Activated CD8-positive, alpha-beta T cell treated with anti-CD3 and anti-CD28 coated beads for 36 hours (primary cell): Measurements from ENCODE around the gene ATP5MC3. TPM values are rescaled to one million over a fixed set of nuclear protein-coding genes. Genes with fewer than 3 reads are reported as not detected.

Experiments
- ATAC-seq: fragments of 200-7000 bp; cut with Tn5 transposase; one replicate; pipeline ENCODE4 v1.10.0; 2021; ENCODE audit warnings: mild to moderate bottlenecking, moderate library complexity
- CTCF ChIA-PET: fragments of 350-600 bp; sonication (Branson Sonifier 250); formaldehyde crosslinking; loops from one replicate; lab custom pipeline; 2021; ENCODE audit warnings: antibody characterized with exemption; lab: Charles Lee
- POLR2A ChIA-PET: fragments of 350-600 bp; sonication (Branson Sonifier 250); formaldehyde crosslinking; loops from one replicate; lab custom pipeline; 2021; ENCODE audit warnings: antibody characterized with exemption; lab: Charles Lee
- DNase-seq: peaks from one replicate; pipeline ENCODE4 v3.0.0-alpha.2; 2020
- H3K27ac Mint-ChIP-seq: one replicate; pipeline ENCODE4 v1.8.0; 2021; ENCODE audit warnings: mild to moderate bottlenecking, mixed read lengths
- H3K27me3 Mint-ChIP-seq: one replicate; pipeline ENCODE4 v1.8.0; 2021; ENCODE audit warnings: mixed read lengths
- H3K36me3 Mint-ChIP-seq: one replicate; pipeline ENCODE4 v1.8.0; 2021; ENCODE audit warnings: low read depth, mixed read lengths
- H3K4me1 Mint-ChIP-seq: one replicate; pipeline ENCODE4 v1.8.0; 2021; ENCODE audit warnings: low read depth, mixed read lengths
- H3K4me3 Mint-ChIP-seq: one replicate; pipeline ENCODE4 v1.8.0; 2021; ENCODE audit warnings: mild to moderate bottlenecking, moderate library complexity, mixed read lengths
- H3K9me3 Mint-ChIP-seq: one replicate; pipeline ENCODE4 v1.8.0; 2021; ENCODE audit warnings: mixed read lengths
- CTCF ChIP-seq: fragments of 200-600 bp; IDR thresholded peaks from one replicate; pipeline ENCODE4 v1.8.0; 2022; ENCODE audit warnings: antibody characterized with exemption, mild to moderate bottlenecking
- intact Hi-C: fragments of 100-400 bp; cut with micrococcal nuclease; formaldehyde crosslinking; loops from one replicate; pipeline ENCODE4 v1.10.0; 2022
- total RNA-seq, 2 experiments: library from RNA; stranded (reverse); gene quantifications; one replicate each; pipeline ENCODE4 v1.2.3, GENCODE V29; 2021

ATP5MC3 gene
- total RNA-seq, 2 experiments from 2014 or later: 399 to 401 TPM

- TF ChIP-seq CTCF: no peak
- POLR2A ChIA-PET: interaction anchor here (0.6 kb wide), 1 partner anchor 598 kb away, joined by 3 read pairs; no protein-coding TSS in a partner anchor
- no peak for DNase-seq
- intact Hi-C loops: no loop called here
- Mint-ChIP-seq H3K27me3 (no peaks in the 10 kb centered on the region), H3K9me3 (no peaks in the 10 kb centered on the region), H3K4me1 (peaks cover 37% of the 10 kb centered on the region), H3K4me3 (no peak overlapping the region), H3K27ac (peak overlapping the region; percentile 75), H3K36me3 (peaks cover 10% of the 10 kb centered on the region)
- ATAC-seq: peak; percentile 92
- CTCF ChIA-PET: interaction anchor here (1.4 kb wide), 1 partner anchor 19 kb away, joined by 3 read pairs; no protein-coding TSS in a partner anchor
Observed at GRCh38 chr2:175154661-175155082, 26.8 kb downstream of the ATP5MC3 start.

- intact Hi-C loops: no loop called here
- ChIA-PET POLR2A (interaction anchor here (1.4 kb wide), 1 partner anchor 11 kb away, joined by 4 read pairs; no protein-coding TSS in a partner anchor), CTCF (interaction anchor here (1.0 kb wide), 1 partner anchor 27 kb away, joined by 3 read pairs; no protein-coding TSS in a partner anchor)
- TF ChIP-seq CTCF: no peak
- DNase-seq (no peak), ATAC-seq (peak; percentile 53)
- H3K4me3 Mint-ChIP-seq: no peak overlapping the region
- H3K9me3 Mint-ChIP-seq: no peaks in the 10 kb centered on the region
- no peaks in the 10 kb centered on the region for H3K27me3 Mint-ChIP-seq
- peak overlapping the region; percentile 46 for H3K27ac Mint-ChIP-seq
- H3K4me1 Mint-ChIP-seq: peaks cover 51% of the 10 kb centered on the region
- peaks cover 23% of the 10 kb centered on the region for H3K36me3 Mint-ChIP-seq
Observed at GRCh38 chr2:175152242-175152641, 29.3 kb downstream of the ATP5MC3 start.

- TF ChIP-seq CTCF: no peak
- intact Hi-C loops: no loop called here
- DNase-seq (no peak), ATAC-seq (no peak)
- Mint-ChIP-seq H3K9me3 (no peaks in the 10 kb centered on the region), H3K27ac (no peak overlapping the region), H3K36me3 (peaks cover 20% of the 10 kb centered on the region), H3K27me3 (no peaks in the 10 kb centered on the region), H3K4me1 (peaks cover 48% of the 10 kb centered on the region), H3K4me3 (no peak overlapping the region)
- POLR2A ChIA-PET: interaction anchor here (1.4 kb wide), 1 partner anchor 10 kb away, joined by 4 read pairs; no protein-coding TSS in a partner anchor
- CTCF ChIA-PET: interaction anchor here (0.6 to 1.0 kb wide), 3 partner anchors 14 to 401 kb away, joined by 3 read pairs; no protein-coding TSS in a partner anchor
Observed at GRCh38 chr2:175151791-175152190, 29.7 kb downstream of the ATP5MC3 start.

GRCh38 chr2:175147186-175147585 lies 34.3 kb downstream of the ATP5MC3 start:
- H3K9me3 Mint-ChIP-seq: no peaks in the 10 kb centered on the region
- DNase-seq (no peak), ATAC-seq (no peak)
- TF ChIP-seq CTCF: no peak
- H3K4me3 Mint-ChIP-seq: no peak overlapping the region
- H3K4me1 Mint-ChIP-seq: peaks cover 30% of the 10 kb centered on the region
- H3K27ac Mint-ChIP-seq: no peak overlapping the region
- H3K27me3 Mint-ChIP-seq: no peaks in the 10 kb centered on the region
- H3K36me3 Mint-ChIP-seq: peaks cover 25% of the 10 kb centered on the region
- ChIA-PET CTCF (no interaction called here), POLR2A (no interaction called here)
- intact Hi-C loops: no loop called here

GRCh38 chr2:175143678-175144077 lies 37.8 kb downstream of the ATP5MC3 start:
- H3K36me3 Mint-ChIP-seq: peaks cover 19% of the 10 kb centered on the region
- H3K27ac Mint-ChIP-seq: no peak overlapping the region
- DNase-seq (no peak), ATAC-seq (no peak)
- CTCF ChIA-PET: no interaction called here
- intact Hi-C loops: no loop called here
- H3K9me3 Mint-ChIP-seq: no peaks in the 10 kb centered on the region
- TF ChIP-seq CTCF: no peak
- H3K27me3 Mint-ChIP-seq: no peaks in the 10 kb centered on the region
- H3K4me1 Mint-ChIP-seq: peaks cover 27% of the 10 kb centered on the region
- POLR2A ChIA-PET: no interaction called here
- H3K4me3 Mint-ChIP-seq: no peak overlapping the region
